ENCODE results near the gene ZNHIT2.
"Not testable (repeated sequence)": the region's sequence is repeated elsewhere in the genome, so short reads cannot be mapped to it uniquely, and the experiment has no call there.

ZNHIT2 gene

GRCh38 chr11:65125197-65126056, 7.9 kb upstream of the ZNHIT2 start:
- Histone ChIP-seq H3K4me3 (no peak overlapping the region), H3K27ac (no peak overlapping the region)
- DNase-seq (ENCODE audit: low spot score), result peak; percentile 58
- TF ChIP-seq CTCF (IDR thresholded peaks at IDR 0.05), result no peak

GRCh38 chr11:65124480-65125196, 7.1 kb upstream of the ZNHIT2 start:
- Histone ChIP-seq H3K4me3 (no peak overlapping the region), H3K27ac (no peak overlapping the region)
- DNase-seq (ENCODE audit: low spot score), result peak; percentile 56
- TF ChIP-seq CTCF (IDR thresholded peaks at IDR 0.05), result no peak

- Histone ChIP-seq H3K4me3 (peak within 1 kb of the TSS; percentile 77), H3K27ac (peak within 1 kb of the TSS; percentile 92 to 97)
- no peak for TF ChIP-seq CTCF (IDR thresholded peaks at IDR 0.05)
- DNase-seq (ENCODE audit: low spot score), result peak; percentile 98
Measured at GRCh38 chr11:65121865-65122696, 4.6 kb upstream of the ZNHIT2 start, which contains the start of the genes FAU and MRPL49. FAU (minus strand) TSS chr11:65122134; CDS start chr11:65121813, 321 bp downstream. MRPL49 (plus strand) TSS chr11:65122321; CDS start chr11:65122347, 26 bp downstream.

GRCh38 chr11:65121447-65121864, 4.0 kb upstream of the ZNHIT2 start:
- DNase-seq (ENCODE audit: low spot score), result no peak
- no peak for TF ChIP-seq CTCF (IDR thresholded peaks at IDR 0.05)
- Histone ChIP-seq H3K4me3 (peak overlapping the region; percentile 77), H3K27ac (peak overlapping the region; percentile 92 to 97)

- no peak overlapping the region for H3K27ac ChIP-seq
- DNase-seq (ENCODE audit: low spot score), result no peak
- H3K4me3 ChIP-seq, result peak overlapping the region; percentile 77
- TF ChIP-seq CTCF (IDR thresholded peaks at IDR 0.05), result no peak
Measured at GRCh38 chr11:65120831-65121230, 3.3 kb upstream of the ZNHIT2 start.

GRCh38 chr11:65119670-65119995, 2.1 kb upstream of the ZNHIT2 start:
- Histone ChIP-seq H3K27ac (no peak overlapping the region), H3K4me3 (no peak overlapping the region)
- no peak for TF ChIP-seq CTCF (IDR thresholded peaks at IDR 0.05)
- DNase-seq (ENCODE audit: low spot score), result no peak

- not testable (repeated sequence) for H3K4me3 ChIP-seq; DNase-seq (ENCODE audit: low spot score); H3K27ac ChIP-seq
Measured at GRCh38 chr11:65118891-65119669, 1.6 kb upstream of the ZNHIT2 start.

Measured in coronary artery (tissue), 2 donors.